Activated CD4-positive, CD25-positive, alpha-beta regulatory T cell (primary cell): Measurements from ENCODE around the gene EIF4G1.
"Not testable (repeated sequence)": the region's sequence is repeated elsewhere in the genome, so short reads cannot be mapped to it uniquely, and the experiment has no call there.

Experiments
- DNase-seq, 4 experiments: peaks; one replicate each; lab custom pipeline; 2025; lab: John Stamatoyannopoulos, UW

The EIF4G1 gene

GRCh38 chr3:184314363-184314699, at the start of gene EIF4G1:
TSS of gene EIF4G1 (plus strand) at chr3:184314606. CDS start at chr3:184315797, 1,191 bp downstream.
- peak; percentile 80 to 87 (median 85) for DNase-seq

GRCh38 chr3:184267249-184267648, 47.2 kb upstream of the EIF4G1 start:
- DNase-seq = not testable (repeated sequence)

GRCh38 chr3:184272269-184272668, 42.1 kb upstream of the EIF4G1 start:
- no peak for DNase-seq

GRCh38 chr3:184275381-184275701, 39.1 kb upstream of the EIF4G1 start:
- no peak for DNase-seq

- no peak for DNase-seq
Observed at GRCh38 chr3:184275961-184276910, 38.2 kb upstream of the EIF4G1 start, which contains the start of gene ECE2. TSS of gene ECE2 (plus strand) at chr3:184276022. CDS start at chr3:184276154, 132 bp downstream.

- DNase-seq = no peak
Observed at GRCh38 chr3:184277366-184277765, 37.0 kb upstream of the EIF4G1 start.

GRCh38 chr3:184282941-184283340, 31.5 kb upstream of the EIF4G1 start:
- DNase-seq = no peak

GRCh38 chr3:184283681-184284080, 30.7 kb upstream of the EIF4G1 start:
- no peak for DNase-seq

GRCh38 chr3:184284696-184285095, 29.7 kb upstream of the EIF4G1 start:
- no peak for DNase-seq

GRCh38 chr3:184289426-184289938, 24.9 kb upstream of the EIF4G1 start:
- DNase-seq = peak; percentile 19 to 59 (median 30)

GRCh38 chr3:184290331-184290730, 24.1 kb upstream of the EIF4G1 start:
- DNase-seq = no peak

- DNase-seq = no peak
Observed at GRCh38 chr3:184291044-184291737, 23.2 kb upstream of the EIF4G1 start.

- DNase-seq = no peak
Observed at GRCh38 chr3:184291738-184292445, 22.5 kb upstream of the EIF4G1 start.

- no peak for DNase-seq
Observed at GRCh38 chr3:184295771-184296170, 18.6 kb upstream of the EIF4G1 start.

GRCh38 chr3:184296616-184297015, 17.8 kb upstream of the EIF4G1 start:
- DNase-seq = no peak

GRCh38 chr3:184298759-184299487, 15.5 kb upstream of the EIF4G1 start, which contains the start of gene PSMD2:
TSS of gene PSMD2 (plus strand) at chr3:184299241. CDS start at chr3:184299267, 26 bp downstream.
- peak; percentile 96 to 98 (median 98) for DNase-seq

- no peak for DNase-seq
Observed at GRCh38 chr3:184299488-184300377, 14.7 kb upstream of the EIF4G1 start.

- no peak for DNase-seq
Observed at GRCh38 chr3:184300378-184300720, 14.1 kb upstream of the EIF4G1 start.

GRCh38 chr3:184305577-184305976, 8.8 kb upstream of the EIF4G1 start:
- DNase-seq = no peak

GRCh38 chr3:184306341-184306972, 7.9 kb upstream of the EIF4G1 start:
- DNase-seq = no peak
